GM18861 (cell line): ENCODE measurements around the gene SPNS1.
"Not testable (repeated sequence)": the region's sequence is repeated elsewhere in the genome, so short reads cannot be mapped to it uniquely, and the experiment has no call there.

Experiments used
- ATAC-seq: cut with Tn5 transposase; IDR thresholded peaks from one replicate; pipeline ENCODE4 v1.9.1; 2021; ENCODE audit not compliant: unreplicated experiment

The SPNS1 gene

GRCh38 chr16:28989363-28989762 lies 14.8 kb downstream of the SPNS1 start:
- ATAC-seq, result no peak

GRCh38 chr16:28990375-28991040 lies 15.9 kb downstream of the SPNS1 start:
- ATAC-seq, result no peak

GRCh38 chr16:28991687-28992086 lies 17.1 kb downstream of the SPNS1 start:
- ATAC-seq, result no peak

- ATAC-seq, result no peak
These were observed 17.9 kb downstream of the SPNS1 start for GRCh38 chr16:28992496-28992895.

- no peak for ATAC-seq
These were observed 24.3 kb downstream of the SPNS1 start for GRCh38 chr16:28998837-28999236.

- ATAC-seq, result no peak
These were observed 25.0 kb downstream of the SPNS1 start for GRCh38 chr16:28999577-28999976.

GRCh38 chr16:29000019-29000418 lies 25.4 kb downstream of the SPNS1 start:
- no peak for ATAC-seq

- ATAC-seq, result not testable (repeated sequence)
These were observed 30.0 kb downstream of the SPNS1 start for GRCh38 chr16:29004496-29005139.

- no peak for ATAC-seq
These were observed 33.4 kb downstream of the SPNS1 start for GRCh38 chr16:29007730-29008593.

- ATAC-seq, result no peak
These were observed 34.7 kb downstream of the SPNS1 start for GRCh38 chr16:29009050-29009837.

GRCh38 chr16:29009838-29010166 lies 35.2 kb downstream of the SPNS1 start:
- no peak for ATAC-seq

GRCh38 chr16:29011112-29011511 lies 36.5 kb downstream of the SPNS1 start:
- ATAC-seq, result no peak

- ATAC-seq, result no peak
These were observed 37.3 kb downstream of the SPNS1 start for GRCh38 chr16:29011851-29012250.

GRCh38 chr16:29012913-29013553 lies 38.5 kb downstream of the SPNS1 start:
- ATAC-seq, result no peak

- ATAC-seq, result no peak
These were observed 40.0 kb downstream of the SPNS1 start for GRCh38 chr16:29014561-29015069.

- ATAC-seq, result no peak
These were observed 47.6 kb downstream of the SPNS1 start for GRCh38 chr16:29022196-29022595.

- no peak for ATAC-seq
These were observed 49.0 kb downstream of the SPNS1 start for GRCh38 chr16:29023279-29024277.

GRCh38 chr16:29024278-29024677 lies 49.7 kb downstream of the SPNS1 start:
- no peak for ATAC-seq

GRCh38 chr16:29025218-29025617 lies 50.6 kb downstream of the SPNS1 start:
- no peak for ATAC-seq
